DND-41 (cell line): ENCODE results near the gene KRT71.

Source experiments
- EZH2 ChIP-seq: IDR thresholded peaks from 3 replicates; pipeline ENCODE4 v1.6.1; 2012; ENCODE audit warnings: borderline replicate concordance, low read depth, mild to moderate bottlenecking, moderate library complexity, low read length, inconsistent platforms; ENCODE audit not compliant: severe bottlenecking
- TF ChIP-seq, protein P1 (sequence below): IDR thresholded peaks from 2 replicates; pipeline ENCODE4 v1.5.1; 2012; ENCODE audit warnings: borderline replicate concordance, low read length, moderate library complexity, mild to moderate bottlenecking; ENCODE audit not compliant: poor library complexity, severe bottlenecking; ENCODE audit errors: extremely low read depth

DNA sequence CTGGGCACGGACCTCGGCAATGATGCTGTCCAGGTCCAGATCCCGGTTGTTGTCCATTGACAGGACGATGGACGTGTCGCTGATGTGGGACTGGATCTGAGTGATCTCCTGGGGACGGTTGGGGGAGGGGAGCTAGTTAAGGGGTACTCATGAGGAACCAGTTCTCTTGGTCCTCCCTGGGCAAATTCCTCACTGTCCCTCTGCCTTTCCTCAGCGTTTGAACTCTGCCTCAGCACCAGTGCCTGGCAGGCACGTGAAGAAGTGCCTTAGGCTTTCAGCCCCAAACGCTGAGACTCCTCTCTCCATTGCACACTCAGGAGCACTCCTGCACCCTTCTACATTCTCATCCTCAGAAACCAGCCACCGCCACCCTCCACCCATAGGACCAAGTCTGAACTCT lies 38.6 kb upstream of the KRT71 start:
- TF ChIP-seq, protein P1, sequence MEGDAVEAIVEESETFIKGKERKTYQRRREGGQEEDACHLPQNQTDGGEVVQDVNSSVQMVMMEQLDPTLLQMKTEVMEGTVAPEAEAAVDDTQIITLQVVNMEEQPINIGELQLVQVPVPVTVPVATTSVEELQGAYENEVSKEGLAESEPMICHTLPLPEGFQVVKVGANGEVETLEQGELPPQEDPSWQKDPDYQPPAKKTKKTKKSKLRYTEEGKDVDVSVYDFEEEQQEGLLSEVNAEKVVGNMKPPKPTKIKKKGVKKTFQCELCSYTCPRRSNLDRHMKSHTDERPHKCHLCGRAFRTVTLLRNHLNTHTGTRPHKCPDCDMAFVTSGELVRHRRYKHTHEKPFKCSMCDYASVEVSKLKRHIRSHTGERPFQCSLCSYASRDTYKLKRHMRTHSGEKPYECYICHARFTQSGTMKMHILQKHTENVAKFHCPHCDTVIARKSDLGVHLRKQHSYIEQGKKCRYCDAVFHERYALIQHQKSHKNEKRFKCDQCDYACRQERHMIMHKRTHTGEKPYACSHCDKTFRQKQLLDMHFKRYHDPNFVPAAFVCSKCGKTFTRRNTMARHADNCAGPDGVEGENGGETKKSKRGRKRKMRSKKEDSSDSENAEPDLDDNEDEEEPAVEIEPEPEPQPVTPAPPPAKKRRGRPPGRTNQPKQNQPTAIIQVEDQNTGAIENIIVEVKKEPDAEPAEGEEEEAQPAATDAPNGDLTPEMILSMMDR: no peak
- TF ChIP-seq EZH2: no peak
